T-helper 1 cell (primary cell): ENCODE measurements around the gene ASTL.

ENCODE experiments used
- DNase-seq, 5 donors: peaks; one replicate each; pipeline ENCODE4 v3.0.0-alpha.2; 2012 to 2020

ASTL gene

GRCh38 chr2:96129528-96130120, 8.7 kb downstream of the ASTL start:
- DNase-seq: no peak

- no peak for DNase-seq
These were observed 9.8 kb downstream of the ASTL start for GRCh38 chr2:96128456-96128855.

- no peak for DNase-seq
These were observed 13.7 kb downstream of the ASTL start for GRCh38 chr2:96124406-96125265.

- DNase-seq: no peak
These were observed 14.4 kb downstream of the ASTL start for GRCh38 chr2:96123936-96124335.

GRCh38 chr2:96123290-96123689, 15.0 kb downstream of the ASTL start:
- DNase-seq: no peak

- no peak for DNase-seq
These were observed 15.9 kb downstream of the ASTL start for GRCh38 chr2:96122391-96122790.

DNA sequence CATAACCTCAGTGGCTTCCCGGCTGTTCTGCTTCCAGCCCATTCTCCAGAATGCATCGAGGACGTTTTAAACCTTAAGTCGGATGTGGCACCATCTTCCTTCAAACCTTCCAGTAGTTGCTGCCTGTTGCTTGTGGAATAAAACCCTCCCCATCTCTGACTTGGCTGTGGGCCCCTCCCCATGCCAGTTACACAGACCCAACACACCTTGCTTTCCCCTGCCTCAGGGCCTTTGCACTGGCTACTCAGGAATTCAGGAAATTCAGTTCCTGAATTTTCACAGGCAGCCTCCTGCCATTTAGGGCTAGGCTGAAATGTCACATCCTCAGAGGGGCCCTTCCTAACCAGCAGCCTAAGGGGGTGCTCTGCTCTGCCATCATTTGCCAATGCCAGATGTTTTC, 16.9 kb downstream of the ASTL start:
- DNase-seq: no peak

DNA sequence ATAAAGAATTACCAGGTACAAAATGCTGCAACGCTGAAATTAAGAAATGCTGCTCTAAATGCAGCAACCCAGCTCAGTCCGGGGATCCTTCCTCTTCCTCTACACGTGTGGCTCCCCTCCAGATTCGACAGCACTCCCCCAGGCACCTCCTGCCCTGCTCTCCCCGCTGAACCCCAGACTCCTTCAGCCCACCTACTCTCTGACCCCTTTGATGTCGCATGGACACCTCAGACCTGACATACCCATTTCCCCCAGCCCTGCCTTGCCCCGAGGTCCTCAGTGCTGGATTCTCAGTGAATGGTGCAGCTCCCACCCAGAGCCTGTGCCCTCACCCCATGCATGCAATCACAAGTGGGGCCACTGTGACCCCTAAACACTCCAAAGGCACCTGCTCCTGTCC, 17.3 kb downstream of the ASTL start:
- no peak for DNase-seq

DNA sequence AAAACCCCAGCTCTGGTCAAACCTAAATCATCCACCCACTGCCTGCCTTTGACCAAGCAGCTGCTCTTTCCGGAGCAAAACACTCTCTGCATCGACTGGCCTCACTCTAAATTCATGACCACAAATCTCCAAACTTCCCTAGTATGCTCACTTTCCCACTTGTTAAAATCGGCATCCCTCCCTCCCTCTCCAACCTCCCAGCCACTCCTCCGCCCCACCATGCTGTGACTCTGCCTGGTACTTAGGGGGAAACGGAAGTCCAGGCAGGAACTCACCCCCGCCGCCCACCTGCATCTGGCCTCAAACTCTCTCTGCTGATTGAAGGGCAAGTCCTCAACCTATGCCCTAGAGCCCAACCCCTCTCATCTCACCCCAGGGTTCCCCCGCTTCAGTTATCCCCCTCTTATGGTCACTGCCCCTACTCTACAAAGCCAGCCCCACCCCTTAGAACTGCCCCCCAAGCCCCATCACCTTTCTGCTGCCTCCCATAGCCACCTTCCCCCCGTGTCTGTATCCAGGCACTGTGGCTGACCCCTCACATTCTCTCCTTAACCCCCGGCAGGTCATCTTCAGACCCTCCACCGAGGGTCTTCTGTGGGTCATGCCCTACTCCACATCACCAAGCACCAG, 18.1 kb downstream of the ASTL start:
- no peak for DNase-seq

- DNase-seq: peak in 1 of 5 donors; percentile 1
These were observed 18.9 kb downstream of the ASTL start for GRCh38 chr2:96119389-96119751.

DNA sequence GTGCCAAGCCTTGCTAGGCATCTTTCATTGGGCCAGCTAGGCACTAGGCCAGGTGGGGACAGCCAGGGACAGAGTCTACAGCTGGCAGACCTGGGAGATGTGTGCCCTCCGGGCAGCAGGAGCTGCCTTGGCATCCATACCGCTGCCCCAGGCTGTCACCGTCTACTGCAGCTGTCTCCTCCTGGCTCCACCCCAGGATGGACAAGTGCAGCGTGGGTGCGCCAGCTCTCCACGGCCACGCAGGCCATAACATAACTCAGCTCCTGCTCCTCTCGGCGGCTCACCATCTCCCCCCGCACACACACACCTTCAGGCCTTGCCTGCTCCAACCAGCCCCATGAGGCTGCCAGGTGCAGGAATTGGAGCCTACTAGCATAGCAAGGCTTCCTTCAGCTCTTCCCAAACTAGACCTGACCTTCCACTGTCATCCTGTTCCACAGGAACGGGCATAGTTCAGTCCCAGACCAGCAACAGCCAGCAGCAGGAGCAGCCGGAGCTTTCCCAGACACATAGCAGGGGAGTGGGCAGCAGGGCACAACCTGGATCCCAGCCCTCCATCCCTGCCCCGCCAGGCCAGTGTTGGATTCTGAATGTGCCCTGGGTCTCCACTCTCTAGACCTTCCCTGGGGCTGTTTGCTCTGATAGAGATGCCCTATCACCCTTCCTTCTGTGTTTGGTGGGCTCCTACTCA, 19.5 kb downstream of the ASTL start:
- peak in 1 of 5 donors; percentile 6 for DNase-seq

- DNase-seq: peak in 1 of 5 donors; percentile 8
These were observed 20.4 kb downstream of the ASTL start for GRCh38 chr2:96117701-96118588.

DNA sequence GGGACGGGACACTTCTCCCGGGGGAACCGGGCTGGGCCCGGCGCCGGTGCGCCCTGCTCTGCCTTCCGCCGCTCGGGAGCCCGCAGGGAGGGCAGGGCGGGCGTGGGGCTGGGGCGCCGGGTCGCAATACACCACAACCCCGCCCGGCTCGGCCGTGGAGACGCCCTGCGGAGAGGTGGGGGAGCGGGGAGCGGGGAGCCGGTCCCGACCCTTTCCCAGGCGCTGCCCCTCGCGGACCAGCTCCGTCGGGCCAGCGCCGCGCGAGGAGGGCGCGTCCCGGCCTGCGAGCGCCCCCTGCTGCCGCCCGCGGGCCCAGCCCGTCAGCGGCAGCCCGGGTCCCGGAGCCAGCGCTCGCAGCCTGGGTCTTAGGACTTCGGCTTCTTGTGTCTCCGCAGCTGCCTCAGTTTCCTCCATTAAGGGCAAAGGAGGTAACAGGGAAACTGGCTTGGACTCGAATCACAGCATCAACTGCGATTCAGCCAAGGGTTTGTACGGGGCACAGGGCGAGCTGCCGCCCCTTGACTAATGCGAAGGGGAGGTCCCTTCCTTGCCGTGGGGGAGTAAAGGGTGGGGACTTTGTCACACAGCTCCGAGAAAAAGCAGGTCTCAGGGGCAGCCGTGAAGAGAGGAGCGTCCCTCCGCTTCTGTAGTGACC, 21.3 kb downstream of the ASTL start:
- peak; percentile 31 to 64 (median 46) for DNase-seq

- peak; percentile 70 to 78 (median 78) for DNase-seq
These were observed 21.9 kb downstream of the ASTL start, which contains the start of gene ADRA2B for GRCh38 chr2:96116424-96116878. ADRA2B (minus strand) TSS chr2:96116571; CDS start chr2:96116149, 422 bp downstream.

DNA sequence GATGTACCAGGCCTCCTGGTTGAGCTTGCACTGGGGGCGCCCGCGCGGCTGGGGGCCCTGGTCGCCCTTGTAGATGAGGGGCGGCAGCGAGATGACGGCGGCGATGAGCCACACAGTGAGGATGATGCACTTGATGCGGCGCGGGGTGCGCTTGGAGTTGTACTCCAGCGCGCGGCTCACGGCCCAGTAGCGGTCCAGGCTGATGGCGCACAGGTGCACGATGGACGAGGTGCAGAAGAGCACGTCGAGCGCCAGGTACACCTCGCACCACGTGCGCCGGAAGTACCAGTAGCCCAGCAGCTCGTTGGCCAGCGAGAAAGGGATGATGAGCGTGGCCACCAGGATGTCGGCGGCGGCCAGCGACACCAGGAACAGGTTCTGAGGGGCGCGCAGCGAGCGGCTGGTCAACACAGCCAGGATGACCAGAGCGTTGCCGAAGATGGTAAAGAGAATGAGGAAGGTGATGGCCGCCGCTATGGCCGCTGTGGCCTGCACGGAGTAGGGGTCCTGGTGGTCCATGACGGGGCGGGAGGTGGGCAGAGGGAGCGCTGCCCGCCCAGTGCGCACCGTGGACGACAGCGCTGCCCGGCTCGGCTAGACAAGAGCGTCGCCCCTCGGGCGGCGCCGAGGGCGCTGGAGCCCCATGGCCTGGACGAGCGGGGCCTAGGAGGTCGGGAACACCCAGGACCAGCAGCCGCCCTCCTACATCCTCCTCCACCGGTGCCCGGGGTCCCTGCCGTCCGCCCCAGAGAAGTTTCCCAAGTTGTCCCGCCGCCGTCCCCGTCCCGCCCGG, 22.5 kb downstream of the ASTL start:
- DNase-seq: peak in 1 of 5 donors; percentile 8

DNA sequence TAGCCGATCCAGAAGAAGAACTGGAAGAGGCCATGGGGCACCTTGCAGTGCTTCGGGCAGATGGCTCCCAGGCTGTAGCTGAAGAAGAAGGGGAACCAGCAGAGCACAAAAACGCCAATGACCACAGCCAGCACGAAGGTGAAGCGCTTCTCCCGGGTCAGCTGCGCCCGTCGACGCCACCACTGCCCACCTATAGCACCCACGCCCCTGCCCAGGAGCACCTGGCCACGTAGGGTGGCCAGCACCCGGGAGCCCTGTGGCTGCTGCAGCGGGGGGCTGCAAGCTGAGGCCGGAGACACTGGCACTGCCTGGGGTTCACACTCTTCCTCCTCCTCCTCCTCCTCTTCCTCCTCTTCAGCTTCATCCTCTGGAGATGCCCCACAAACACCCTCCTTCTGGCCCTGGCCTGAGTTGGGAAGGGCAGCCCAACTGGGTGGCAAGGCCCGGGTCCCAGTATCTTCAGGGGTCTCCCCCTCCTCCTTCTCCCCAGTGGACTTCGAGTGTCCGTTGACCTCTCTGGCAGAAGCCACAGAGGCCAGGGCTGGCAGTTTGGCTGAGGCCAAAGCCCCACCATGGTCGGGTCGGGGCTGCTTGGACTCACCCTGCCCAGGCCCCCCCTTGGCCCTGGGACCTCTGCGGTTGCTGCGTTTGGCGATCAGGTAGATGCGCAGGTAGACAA, 23.3 kb downstream of the ASTL start:
- no peak for DNase-seq

- DNase-seq: peak in 1 of 5 donors; percentile 7
These were observed 23.8 kb downstream of the ASTL start for GRCh38 chr2:96114546-96114902.

DNA sequence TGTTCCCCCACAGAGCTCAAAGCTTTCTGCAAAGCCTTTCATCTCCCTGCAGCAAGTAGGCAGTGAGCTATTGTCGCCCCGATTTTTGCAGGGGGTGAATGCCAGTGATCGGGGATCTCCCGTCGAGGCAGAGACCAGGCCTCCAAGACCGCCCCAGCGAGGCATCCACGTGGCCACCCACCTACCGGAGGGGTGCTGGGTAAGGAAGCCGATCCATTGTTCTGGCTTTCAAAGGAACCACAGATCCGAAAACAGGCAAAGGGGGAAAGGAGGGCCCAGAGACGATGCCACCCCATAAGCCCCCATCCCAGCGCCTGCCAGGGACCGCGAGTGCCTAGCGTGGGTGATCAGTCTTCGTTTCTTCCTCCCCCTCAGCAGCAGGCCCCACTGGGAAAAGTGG, 24.4 kb downstream of the ASTL start:
- DNase-seq: no peak

GRCh38 chr2:96113367-96113677, 25.0 kb downstream of the ASTL start:
- DNase-seq: peak in 1 of 5 donors; percentile 9
